SU-DHL-6 (cell line): ENCODE measurements around the gene CDK14.

Source experiments
- H2AFZ ChIP-seq: fragments of 200-600 bp; sonication (generic); 2 replicates; pipeline ENCODE4 v1.6.1; 2014; ENCODE audit warnings: low read depth, mild to moderate bottlenecking, moderate library complexity, mixed read lengths, antibody characterized with exemption, low read length; ENCODE audit not compliant: severe bottlenecking
- H3F3A ChIP-seq: fragments of 200-600 bp; shearing (Covaris generic); 2 replicates; pipeline ENCODE4 v1.6.0; 2016; ENCODE audit warnings: antibody characterized with exemption, mild to moderate bottlenecking; ENCODE audit not compliant: insufficient read depth
- H3K27ac ChIP-seq: fragments of 200-600 bp; sonication (generic); 2 replicates; pipeline ENCODE4 v1.5.1; 2016; ENCODE audit warnings: low read depth, mild to moderate bottlenecking, low read length, moderate library complexity, mixed read lengths
- H3K27me3 ChIP-seq: fragments of 200-600 bp; sonication (generic), shearing (Covaris generic); 2 replicates; pipeline ENCODE4 v1.6.0; 2014; ENCODE audit warnings: mild to moderate bottlenecking, low read length
- H3K36me3 ChIP-seq: fragments of 200-600 bp; sonication (generic); 2 replicates; pipeline ENCODE4 v1.6.1; 2014; ENCODE audit warnings: mild to moderate bottlenecking, low read length, mixed read lengths
- H3K4me2 ChIP-seq: fragments of 300-600, 200-600 bp; shearing (Covaris generic), sonication (generic); 2 replicates; pipeline ENCODE4 v1.6.0; 2014; ENCODE audit warnings: low read length, low read depth, mild to moderate bottlenecking; ENCODE audit not compliant: poor library complexity, severe bottlenecking
- H3K4me3 ChIP-seq: fragments of 200-600 bp; sonication (generic); 2 replicates; pipeline ENCODE4 v1.5.1; 2014; ENCODE audit warnings: antibody characterized with exemption, low read length, mild to moderate bottlenecking, mixed read lengths; ENCODE audit not compliant: insufficient read depth, poor library complexity, severe bottlenecking
- H3K79me2 ChIP-seq: fragments of 200-600 bp; sonication (generic); 2 replicates; pipeline ENCODE4 v1.6.1; 2014; ENCODE audit warnings: mild to moderate bottlenecking, low read length, moderate library complexity; ENCODE audit not compliant: insufficient read depth
- H3K9ac ChIP-seq: fragments of 200-600 bp; sonication (generic); 2 replicates; pipeline ENCODE4 v1.7.0; 2014; ENCODE audit warnings: mild to moderate bottlenecking, low read length
- H3K9me2 ChIP-seq: fragments of 200-600 bp; sonication (generic); replicated peaks from 2 replicates; pipeline ENCODE4 v1.6.1; 2014; ENCODE audit warnings: low read length; ENCODE audit not compliant: insufficient read depth
- H3K9me3 ChIP-seq: fragments of 200-600 bp; sonication (generic); 2 replicates; pipeline ENCODE4 v1.6.1; 2014; ENCODE audit warnings: low read length, mixed read lengths; ENCODE audit not compliant: insufficient read depth
- H4K20me1 ChIP-seq: fragments of 200-600 bp; sonication (generic); 2 replicates; pipeline ENCODE4 v1.6.1; 2014; ENCODE audit warnings: low read depth, mild to moderate bottlenecking, antibody characterized with exemption, low read length, moderate library complexity, mixed read lengths
- CTCF ChIP-seq: fragments of 200-600 bp; sonication (generic); IDR thresholded peaks from one replicate; pipeline ENCODE4 v1.5.1; 2017; ENCODE audit warnings: antibody characterized with exemption, mild to moderate bottlenecking, low read length, moderate library complexity; ENCODE audit not compliant: insufficient read depth, poor library complexity, severe bottlenecking
- EZH2phosphoT487 ChIP-seq: fragments of 200-600 bp; sonication (generic), shearing (Covaris generic); conservative IDR thresholded peaks from 2 replicates; pipeline ENCODE4 v1.6.1; 2018; ENCODE audit warnings: mild to moderate bottlenecking, antibody characterized with exemption, low read length, moderate library complexity, mixed read lengths

CDK14 gene

GRCh38 chr7:90838799-90839198 lies 242.7 kb downstream of the CDK14 start:
- Histone ChIP-seq H2AFZ (no peak overlapping the region), H3K9ac (no peak overlapping the region), H3K27ac (no peak overlapping the region), H3F3A (peaks cover 4% of the 10 kb centered on the region; the same call in 1 of the 2 replicates), H4K20me1 (no peaks in the 10 kb centered on the region), H3K4me2 (no peak overlapping the region), H3K9me3 (no peaks in the 10 kb centered on the region), H3K36me3 (peaks cover 20% of the 10 kb centered on the region), H3K9me2 (no peaks in the 10 kb centered on the region), H3K79me2 (peaks cover 85% of the 10 kb centered on the region), H3K27me3 (no peaks in the 10 kb centered on the region), H3K4me3 (no peak overlapping the region)
- no peak for TF ChIP-seq EZH2phosphoT487
- peak; percentile 37 for TF ChIP-seq CTCF

- no peak overlapping the region for H2AFZ ChIP-seq
- peaks cover 5% of the 10 kb centered on the region; the same call in 1 of the 2 replicates for H3F3A ChIP-seq
- H3K4me3 ChIP-seq, result no peak overlapping the region
- H3K4me2 ChIP-seq, result no peak overlapping the region
- no peak overlapping the region for H3K27ac ChIP-seq
- H3K27me3 ChIP-seq, result no peaks in the 10 kb centered on the region
- no peak overlapping the region for H3K9ac ChIP-seq
- peaks cover 85% of the 10 kb centered on the region for H3K79me2 ChIP-seq
- no peaks in the 10 kb centered on the region for H4K20me1 ChIP-seq
- TF ChIP-seq CTCF (no peak), EZH2phosphoT487 (no peak)
- no peaks in the 10 kb centered on the region for H3K9me3 ChIP-seq
- H3K36me3 ChIP-seq, result peaks cover 20% of the 10 kb centered on the region
- no peaks in the 10 kb centered on the region for H3K9me2 ChIP-seq
These were observed 243.2 kb downstream of the CDK14 start for GRCh38 chr7:90839316-90839715.

GRCh38 chr7:90839727-90840291 lies 243.7 kb downstream of the CDK14 start:
- Histone ChIP-seq H3K9me2 (no peaks in the 10 kb centered on the region), H3K79me2 (peaks cover 85% of the 10 kb centered on the region), H3K27me3 (no peaks in the 10 kb centered on the region), H3K27ac (no peak overlapping the region), H3K4me2 (no peak overlapping the region), H3K4me3 (no peak overlapping the region), H3K9ac (no peak overlapping the region), H4K20me1 (no peaks in the 10 kb centered on the region), H3F3A (peaks cover 9% of the 10 kb centered on the region; the same call in 1 of the 2 replicates), H2AFZ (no peak overlapping the region), H3K9me3 (no peaks in the 10 kb centered on the region), H3K36me3 (peaks cover 20% of the 10 kb centered on the region)
- TF ChIP-seq CTCF, result no peak
- no peak for TF ChIP-seq EZH2phosphoT487
